Mesenchymal stem cell (in vitro differentiated cells and primary cell): ENCODE measurements around the gene DCST2.

ENCODE experiments used
- DNase-seq: peaks from one replicate; pipeline ENCODE4 v3.0.0-alpha.2; 2013
- H2AFZ ChIP-seq: one replicate; pipeline ENCODE4 v1.6.1; 2013; ENCODE audit warnings: low read depth, mild to moderate bottlenecking, control low read depth, inconsistent platforms, low read length, moderate library complexity
- H2AK5ac ChIP-seq: 2 replicates; pipeline ENCODE4 v1.6.1; 2013; ENCODE audit warnings: low read length, moderate library complexity, mild to moderate bottlenecking, inconsistent platforms; ENCODE audit not compliant: severe bottlenecking
- H2BK120ac ChIP-seq: one replicate; pipeline ENCODE4 v1.6.1; 2013; ENCODE audit warnings: low read depth, mild to moderate bottlenecking, inconsistent platforms, low read length, moderate library complexity
- H2BK12ac ChIP-seq, 2 experiments: one replicate each; pipeline ENCODE4 v1.6.1; 2013; ENCODE audit warnings: inconsistent platforms in 2 of 2, low read length in 2 of 2, mild to moderate bottlenecking in 2 of 2, moderate library complexity in 2 of 2, control low read depth in 1 of 2
- H2BK15ac ChIP-seq: one replicate; pipeline ENCODE4 v1.6.1; 2013; ENCODE audit warnings: mild to moderate bottlenecking, low read depth, inconsistent platforms; ENCODE audit not compliant: poor library complexity, severe bottlenecking
- H2BK5ac ChIP-seq: 2 replicates; pipeline ENCODE4 v1.6.1; 2013; ENCODE audit warnings: low read depth, mild to moderate bottlenecking, low read length, control low read depth, inconsistent platforms; ENCODE audit not compliant: poor library complexity, severe bottlenecking
- H3K14ac ChIP-seq, 2 experiments: one replicate each; pipeline ENCODE4 v1.6.1; 2013; ENCODE audit warnings: inconsistent platforms in 2 of 2, low read length in 2 of 2, control low read depth in 1 of 2, mild to moderate bottlenecking in 1 of 2, moderate library complexity in 1 of 2
- H3K18ac ChIP-seq, 2 experiments: one replicate each; pipeline ENCODE4 v1.6.1; 2013; ENCODE audit warnings: inconsistent platforms in 2 of 2, low read length in 2 of 2, control low read depth in 1 of 2, low read depth in 1 of 2, mild to moderate bottlenecking in 1 of 2
- H3K23ac ChIP-seq, 2 experiments: one replicate each; pipeline ENCODE4 v1.6.1; 2013; ENCODE audit warnings: inconsistent platforms in 2 of 2, low read length in 2 of 2, mild to moderate bottlenecking in 2 of 2, moderate library complexity in 2 of 2, control low read depth in 1 of 2
- H3K27ac ChIP-seq: 2 replicates; pipeline ENCODE4 v1.5.1; 2013; ENCODE audit warnings: mild to moderate bottlenecking, moderate library complexity, low read length, control low read depth, inconsistent platforms; ENCODE audit not compliant: poor library complexity, severe bottlenecking
- H3K27me3 ChIP-seq, 2 experiments: 2 replicates each; pipeline versions ENCODE4 v1.6.1 to v1.7.0; 2013; ENCODE audit warnings: low read length in 2 of 2, mild to moderate bottlenecking in 2 of 2, moderate library complexity in 2 of 2, control low read depth in 1 of 2, inconsistent platforms in 1 of 2; ENCODE audit not compliant: control insufficient read depth in 1 of 2, insufficient read depth in 1 of 2
- H3K36me3 ChIP-seq, 2 experiments: 2 replicates each; pipeline versions ENCODE4 v1.6.1 to v1.7.0; 2013; ENCODE audit warnings: low read length in 2 of 2, control low read depth in 1 of 2, inconsistent platforms in 1 of 2, low read depth in 1 of 2, mild to moderate bottlenecking in 1 of 2; ENCODE audit not compliant: insufficient read depth in 2 of 2, control insufficient read depth in 1 of 2
- H3K4ac ChIP-seq, 2 experiments: one replicate each; pipeline ENCODE4 v1.6.1; 2013; ENCODE audit warnings: inconsistent platforms in 2 of 2, low read length in 2 of 2, mild to moderate bottlenecking in 2 of 2, moderate library complexity in 2 of 2, control low read depth in 1 of 2, low read depth in 1 of 2
- H3K4me1 ChIP-seq: 2 replicates; pipeline ENCODE4 v1.6.1; 2013; ENCODE audit warnings: low read depth, low read length, control low read depth; ENCODE audit not compliant: control insufficient read depth, insufficient read depth
- H3K4me2 ChIP-seq: 2 replicates; pipeline ENCODE4 v1.6.1; 2013; ENCODE audit warnings: low read length, mild to moderate bottlenecking, inconsistent platforms; ENCODE audit not compliant: poor library complexity, severe bottlenecking
- H3K4me3 ChIP-seq, 2 experiments: 2 replicates each; pipeline versions ENCODE4 v1.5.1 to v1.7.0; 2013; ENCODE audit warnings: low read length in 2 of 2, mild to moderate bottlenecking in 2 of 2, control low read depth in 1 of 2, low read depth in 1 of 2; ENCODE audit not compliant: insufficient read depth in 1 of 2
- H3K79me1 ChIP-seq: replicated peaks from 2 replicates; pipeline ENCODE4 v1.6.1; 2013; ENCODE audit warnings: mild to moderate bottlenecking, control low read depth, low read length, inconsistent platforms; ENCODE audit not compliant: poor library complexity, severe bottlenecking
- H3K9ac ChIP-seq: 2 replicates; pipeline ENCODE4 v1.7.0; 2013; ENCODE audit warnings: mild to moderate bottlenecking, low read length, moderate library complexity
- H3K9me3 ChIP-seq: 2 replicates; pipeline ENCODE4 v1.7.0; 2013; ENCODE audit warnings: mild to moderate bottlenecking, low read length; ENCODE audit not compliant: control insufficient read depth
- H4K8ac ChIP-seq: one replicate; pipeline ENCODE4 v1.6.1; 2013; ENCODE audit warnings: inconsistent platforms, mild to moderate bottlenecking, low read length, moderate library complexity
- H4K91ac ChIP-seq: one replicate; pipeline ENCODE4 v1.6.1; 2013; ENCODE audit warnings: mild to moderate bottlenecking, low read length, inconsistent platforms
- WGBS: methylation state at CpG from one replicate; pipeline ENCODE4 v1.1.7; 2013; ENCODE audit warnings: mixed read lengths; 5-methylcytosine and 5-hydroxymethylcytosine counted together

Gene DCST2

GRCh38 chr1:155034318-155035208 lies 982 bp upstream of the DCST2 start:
- DNase-seq, result no peak
- H3K27ac ChIP-seq, result no peak overlapping the region
- H3K14ac ChIP-seq, result no peak overlapping the region
- no peak overlapping the region for H3K18ac ChIP-seq
- H3K4me3 ChIP-seq, result no peak overlapping the region
- no peak overlapping the region for H3K4ac ChIP-seq
- no peaks in the 10 kb centered on the region for H3K4me1 ChIP-seq
- H3K23ac ChIP-seq, result no peak overlapping the region
- peaks cover 0 to 28% of the 10 kb centered on the region in 2 experiments for H3K27me3 ChIP-seq
- no peaks in the 10 kb centered on the region for H3K36me3 ChIP-seq
- H2BK120ac ChIP-seq, result no peak overlapping the region
- no peak overlapping the region for H4K91ac ChIP-seq
- no peaks in the 10 kb centered on the region for H3K9me3 ChIP-seq
- H3K9ac ChIP-seq, result no peak overlapping the region
- no peak overlapping the region for H2BK5ac ChIP-seq
- 82% methylated on average over 20 of the region's 20 CpGs for WGBS
- H4K8ac ChIP-seq, result no peak overlapping the region
- no peak overlapping the region for H2AFZ ChIP-seq
- H2BK12ac ChIP-seq, result no peak overlapping the region
- no peak overlapping the region for H2AK5ac ChIP-seq
- H3K79me1 ChIP-seq, result no peaks in the 10 kb centered on the region
- no peak overlapping the region for H2BK15ac ChIP-seq
- H3K4me2 ChIP-seq, result no peak overlapping the region

DNA sequence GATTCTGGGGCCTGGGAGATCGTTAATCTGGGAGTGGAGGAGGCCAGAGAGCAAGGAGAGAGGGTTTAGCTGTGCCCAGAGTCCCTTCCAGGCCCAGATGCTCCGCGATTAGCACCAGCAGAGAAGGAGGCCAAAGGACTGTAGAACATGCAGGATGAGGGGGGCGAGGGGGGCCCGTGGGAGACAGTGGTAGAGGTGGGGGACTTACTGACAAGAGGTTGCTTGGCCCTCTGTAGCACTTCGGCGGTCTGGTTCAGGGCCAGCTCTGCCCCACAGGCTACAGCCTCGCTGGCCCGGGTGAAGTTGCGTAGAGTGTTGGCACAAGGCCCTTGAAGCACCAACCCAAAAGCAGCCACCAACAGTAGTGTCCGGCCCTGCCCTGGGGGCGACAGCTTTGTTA lies 695 bp downstream of the DCST2 start:
- WGBS, result 87% methylated on average over 12 of the region's 12 CpGs
- Histone ChIP-seq H4K91ac (no peak overlapping the region), H2BK5ac (no peak overlapping the region), H2BK12ac (no peak overlapping the region), H3K9me3 (no peaks in the 10 kb centered on the region), H3K4me2 (no peak overlapping the region), H3K27me3 (peaks cover 0 to 27% of the 10 kb centered on the region in 2 experiments), H3K4ac (no peak overlapping the region), H3K79me1 (no peaks in the 10 kb centered on the region), H2AFZ (no peak overlapping the region), H4K8ac (no peak overlapping the region), H3K4me1 (no peaks in the 10 kb centered on the region), H3K27ac (no peak overlapping the region), H3K9ac (no peak overlapping the region), H2BK120ac (no peak overlapping the region), H2AK5ac (no peak overlapping the region), H3K18ac (no peak overlapping the region), H3K36me3 (no peaks in the 10 kb centered on the region), H3K23ac (no peak overlapping the region), H2BK15ac (no peak overlapping the region), H3K4me3 (no peak overlapping the region), H3K14ac (no peak overlapping the region)
- DNase-seq, result no peak

GRCh38 chr1:155030899-155031298 lies 2.7 kb downstream of the DCST2 start:
- H3K9ac ChIP-seq, result no peak overlapping the region
- peaks cover 0 to 25% of the 10 kb centered on the region in 2 experiments for H3K27me3 ChIP-seq
- no peak overlapping the region for H2AFZ ChIP-seq
- 91% methylated on average over 9 of the region's 11 CpGs for WGBS
- peaks cover 6% of the 10 kb centered on the region for H3K4me1 ChIP-seq
- H3K14ac ChIP-seq, result no peak overlapping the region
- no peak overlapping the region for H4K91ac ChIP-seq
- H3K79me1 ChIP-seq, result no peaks in the 10 kb centered on the region
- no peaks in the 10 kb centered on the region for H3K36me3 ChIP-seq
- no peak overlapping the region for H2BK5ac ChIP-seq
- H3K4me2 ChIP-seq, result no peak overlapping the region
- no peak overlapping the region for H2AK5ac ChIP-seq
- no peak overlapping the region for H2BK15ac ChIP-seq
- no peak overlapping the region for H2BK120ac ChIP-seq
- no peak overlapping the region for H3K18ac ChIP-seq
- H3K4me3 ChIP-seq, result no peak overlapping the region
- H3K9me3 ChIP-seq, result no peaks in the 10 kb centered on the region
- no peak overlapping the region for H3K27ac ChIP-seq
- H3K4ac ChIP-seq, result no peak overlapping the region
- H4K8ac ChIP-seq, result no peak overlapping the region
- H3K23ac ChIP-seq, result no peak overlapping the region
- no peak overlapping the region for H2BK12ac ChIP-seq
- DNase-seq, result no peak

GRCh38 chr1:155030243-155030795 lies 3.3 kb downstream of the DCST2 start:
- H2BK5ac ChIP-seq, result no peak overlapping the region
- H3K9ac ChIP-seq, result no peak overlapping the region
- peak overlapping the region in 1 of 2 experiments; percentile 29 for H3K4me3 ChIP-seq
- DNase-seq, result no peak
- H3K36me3 ChIP-seq, result no peaks in the 10 kb centered on the region
- H4K8ac ChIP-seq, result no peak overlapping the region
- H2AFZ ChIP-seq, result no peak overlapping the region
- no peak overlapping the region for H3K18ac ChIP-seq
- peaks cover 6% of the 10 kb centered on the region for H3K4me1 ChIP-seq
- no peak overlapping the region for H3K27ac ChIP-seq
- H2BK15ac ChIP-seq, result no peak overlapping the region
- H3K79me1 ChIP-seq, result no peaks in the 10 kb centered on the region
- H2BK12ac ChIP-seq, result no peak overlapping the region
- no peak overlapping the region for H3K14ac ChIP-seq
- no peak overlapping the region for H3K4me2 ChIP-seq
- 81% methylated on average over 15 of the region's 15 CpGs for WGBS
- H2BK120ac ChIP-seq, result no peak overlapping the region
- no peak overlapping the region for H2AK5ac ChIP-seq
- H3K9me3 ChIP-seq, result no peaks in the 10 kb centered on the region
- peaks cover 0 to 25% of the 10 kb centered on the region in 2 experiments for H3K27me3 ChIP-seq
- H4K91ac ChIP-seq, result peak overlapping the region; percentile 60
- H3K23ac ChIP-seq, result no peak overlapping the region
- no peak overlapping the region for H3K4ac ChIP-seq
